ENCODE data around the gene FOXI2.

The FOXI2 gene

GRCh38 chr10:127736915-127737562, at the start of gene FOXI2:
FOXI2 (plus strand) TSS chr10:127737185; CDS start chr10:127737274, 89 bp downstream.
- DNase-seq, result no peak

GRCh38 chr10:127687548-127687947, 49.4 kb upstream of the FOXI2 start:
- DNase-seq, result no peak

- DNase-seq, result no peak
Measured at GRCh38 chr10:127690176-127690835, 46.7 kb upstream of the FOXI2 start.

- DNase-seq, result peak; percentile 6
Measured at GRCh38 chr10:127694580-127695193, 42.3 kb upstream of the FOXI2 start.

DNA sequence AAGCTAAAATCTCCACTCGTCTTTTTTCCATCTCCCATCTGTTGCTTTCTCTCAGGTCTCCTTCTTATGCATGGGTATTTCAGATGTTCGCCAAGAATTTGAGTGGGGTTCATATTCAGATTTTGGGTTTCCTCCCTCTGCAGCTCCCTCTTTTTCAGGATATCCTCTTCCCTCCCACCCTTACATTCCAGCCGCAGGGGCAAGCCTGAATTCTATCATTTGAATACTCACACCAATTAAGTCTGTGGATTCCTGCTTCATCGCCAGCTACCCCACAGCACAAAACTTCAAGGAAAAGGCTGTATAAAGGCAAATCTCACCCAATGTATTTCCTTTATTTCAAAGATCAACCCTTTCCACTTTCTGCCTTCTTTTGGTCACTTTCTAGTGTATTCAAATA, 41.6 kb upstream of the FOXI2 start:
- DNase-seq, result no peak

GRCh38 chr10:127698886-127699285, 38.1 kb upstream of the FOXI2 start:
- no peak for DNase-seq

- DNase-seq, result no peak
Measured at GRCh38 chr10:127699311-127699710, 37.7 kb upstream of the FOXI2 start.

DNA sequence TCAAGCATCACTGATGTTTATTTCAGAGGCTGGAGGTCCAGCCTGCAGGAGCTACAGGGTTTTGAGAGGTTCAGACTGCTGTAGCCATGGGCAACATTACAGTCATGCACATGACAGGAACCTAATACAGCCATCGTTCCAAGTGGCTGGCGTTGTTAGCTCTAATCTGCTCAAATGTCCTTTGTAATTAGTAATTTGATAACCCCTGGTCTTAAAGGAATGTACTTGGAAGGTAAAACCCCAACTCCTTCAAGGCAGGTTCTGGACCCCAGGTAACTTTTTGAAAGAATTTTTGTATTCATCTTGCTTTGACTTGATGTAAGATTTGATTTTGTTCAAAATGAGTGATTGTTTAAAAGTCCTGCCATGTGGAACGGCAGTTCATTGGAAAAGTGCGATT, 34.7 kb upstream of the FOXI2 start:
- DNase-seq, result no peak

GRCh38 chr10:127715249-127715648, 21.7 kb upstream of the FOXI2 start:
- no peak for DNase-seq

GRCh38 chr10:127715782-127716378, 21.1 kb upstream of the FOXI2 start:
- DNase-seq, result no peak

DNA sequence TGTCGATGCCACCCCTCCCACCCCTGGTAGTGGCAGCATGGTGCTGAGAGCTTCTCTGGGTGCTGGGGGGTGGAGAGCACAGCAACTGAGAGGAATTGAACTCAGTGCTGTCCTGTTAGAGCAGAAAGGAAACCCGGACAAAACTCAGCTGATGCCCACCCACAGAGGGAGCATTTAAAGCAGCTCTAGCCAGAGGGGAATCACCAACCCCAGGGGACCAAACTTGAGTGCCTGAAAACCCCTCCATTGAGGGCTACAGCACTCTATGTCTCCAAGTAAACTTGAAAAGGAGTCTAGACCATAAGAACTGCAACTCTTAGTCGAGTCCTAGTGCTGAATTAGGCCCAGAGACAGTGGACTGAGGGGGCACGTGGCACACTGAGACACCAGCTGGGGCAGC, 16.8 kb upstream of the FOXI2 start:
- DNase-seq, result no peak

DNA sequence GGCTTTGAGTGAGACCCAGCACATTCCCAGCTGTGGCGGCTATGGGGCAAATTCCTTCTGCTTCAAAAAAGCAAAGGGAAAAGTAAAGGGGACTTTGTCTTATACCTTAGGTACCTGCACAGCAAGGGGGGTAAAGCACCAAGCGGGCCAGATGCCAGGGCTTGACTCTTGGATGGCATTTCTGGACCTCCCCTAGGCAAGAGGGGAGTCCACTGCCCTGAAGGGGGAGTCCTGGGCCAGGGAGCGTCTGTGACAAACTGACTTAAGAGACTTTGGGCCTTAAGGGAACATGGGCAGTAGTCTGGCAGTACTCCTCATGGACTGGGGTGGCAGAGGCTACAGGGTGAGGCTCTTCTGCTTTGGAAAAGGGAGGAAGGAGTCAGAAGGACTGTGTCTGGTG, 16.1 kb upstream of the FOXI2 start:
- no peak for DNase-seq

- DNase-seq, result no peak
Measured at GRCh38 chr10:127734753-127735152, 2.2 kb upstream of the FOXI2 start.

DNA sequence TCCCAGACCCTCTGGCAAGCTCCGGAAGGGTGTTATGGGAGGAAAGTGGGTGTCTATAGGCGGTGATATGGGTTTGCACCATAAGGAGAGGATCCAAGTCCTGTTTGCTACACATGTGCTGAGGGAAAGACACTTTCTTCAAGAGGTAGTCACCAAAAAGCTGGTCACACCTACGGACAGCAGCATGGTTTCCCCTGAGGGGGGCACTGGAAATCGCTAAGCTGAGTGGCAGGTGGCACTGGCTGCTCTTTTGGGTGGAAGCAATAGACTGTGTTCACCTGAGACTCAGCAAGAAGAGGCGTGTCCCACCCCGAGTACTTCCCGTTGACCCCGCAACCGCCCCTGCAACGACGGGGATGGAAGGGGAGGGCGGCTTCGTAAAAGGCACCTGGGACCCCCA, 1.8 kb upstream of the FOXI2 start:
- no peak for DNase-seq

DNA sequence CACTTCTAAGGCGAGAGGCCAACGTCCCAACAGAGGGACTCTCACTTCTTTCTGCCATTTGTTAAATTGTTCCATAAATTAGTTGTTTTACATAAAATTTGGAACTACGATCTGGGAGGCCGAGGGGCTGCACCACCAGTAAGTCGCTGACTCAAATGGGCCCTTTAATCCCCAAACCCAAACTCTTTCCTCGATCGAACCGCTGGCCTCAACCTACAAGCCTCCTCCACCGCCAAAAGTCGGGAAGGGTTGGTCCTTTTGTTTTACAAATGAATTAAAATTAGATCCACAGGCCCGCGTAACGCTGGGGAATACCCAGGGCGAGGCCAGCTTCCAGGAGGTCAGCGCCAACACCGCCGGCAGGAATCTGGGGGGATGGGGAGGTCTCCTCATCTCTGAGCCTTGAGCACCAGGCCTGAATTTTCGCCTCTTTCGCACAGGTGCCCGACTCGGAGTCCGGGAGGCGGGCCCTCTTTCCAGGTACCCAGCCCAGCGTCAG, 1.2 kb upstream of the FOXI2 start:
- no peak for DNase-seq

DNA sequence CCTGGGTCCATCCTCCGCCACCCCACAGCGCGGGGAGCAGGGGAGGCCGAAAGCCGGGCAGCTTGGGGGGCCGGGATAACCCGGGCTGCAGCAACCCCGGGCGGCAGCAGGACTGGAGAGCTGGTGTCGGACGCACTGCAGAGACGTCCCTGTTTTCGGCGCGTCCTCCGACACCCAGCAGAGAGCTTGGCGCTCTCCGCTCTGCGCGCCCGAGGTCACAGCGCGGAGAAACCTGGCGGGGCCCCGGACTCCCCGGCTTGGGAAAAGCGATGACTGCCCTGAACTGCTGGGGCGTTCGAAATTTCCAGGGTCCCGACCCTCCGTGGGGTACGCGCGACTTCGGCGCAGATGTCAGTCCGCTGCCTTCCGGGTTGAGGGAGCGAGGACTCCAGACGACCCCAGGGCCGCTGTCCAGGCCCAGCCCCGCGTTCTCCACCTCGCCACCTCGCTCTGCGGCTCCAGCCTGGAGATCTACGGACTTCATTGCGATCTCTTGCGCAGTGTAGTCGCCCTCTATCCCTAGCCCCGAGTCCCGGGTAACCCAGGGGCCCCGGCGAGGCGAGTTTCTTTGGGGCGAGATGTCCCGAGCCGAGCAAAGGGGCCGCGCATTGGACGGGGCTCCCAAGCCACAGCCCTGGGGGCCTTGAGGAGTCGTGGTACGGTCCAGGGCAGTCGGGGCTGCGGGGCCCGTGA, 617 bp upstream of the FOXI2 start:
- DNase-seq, result no peak

DNA sequence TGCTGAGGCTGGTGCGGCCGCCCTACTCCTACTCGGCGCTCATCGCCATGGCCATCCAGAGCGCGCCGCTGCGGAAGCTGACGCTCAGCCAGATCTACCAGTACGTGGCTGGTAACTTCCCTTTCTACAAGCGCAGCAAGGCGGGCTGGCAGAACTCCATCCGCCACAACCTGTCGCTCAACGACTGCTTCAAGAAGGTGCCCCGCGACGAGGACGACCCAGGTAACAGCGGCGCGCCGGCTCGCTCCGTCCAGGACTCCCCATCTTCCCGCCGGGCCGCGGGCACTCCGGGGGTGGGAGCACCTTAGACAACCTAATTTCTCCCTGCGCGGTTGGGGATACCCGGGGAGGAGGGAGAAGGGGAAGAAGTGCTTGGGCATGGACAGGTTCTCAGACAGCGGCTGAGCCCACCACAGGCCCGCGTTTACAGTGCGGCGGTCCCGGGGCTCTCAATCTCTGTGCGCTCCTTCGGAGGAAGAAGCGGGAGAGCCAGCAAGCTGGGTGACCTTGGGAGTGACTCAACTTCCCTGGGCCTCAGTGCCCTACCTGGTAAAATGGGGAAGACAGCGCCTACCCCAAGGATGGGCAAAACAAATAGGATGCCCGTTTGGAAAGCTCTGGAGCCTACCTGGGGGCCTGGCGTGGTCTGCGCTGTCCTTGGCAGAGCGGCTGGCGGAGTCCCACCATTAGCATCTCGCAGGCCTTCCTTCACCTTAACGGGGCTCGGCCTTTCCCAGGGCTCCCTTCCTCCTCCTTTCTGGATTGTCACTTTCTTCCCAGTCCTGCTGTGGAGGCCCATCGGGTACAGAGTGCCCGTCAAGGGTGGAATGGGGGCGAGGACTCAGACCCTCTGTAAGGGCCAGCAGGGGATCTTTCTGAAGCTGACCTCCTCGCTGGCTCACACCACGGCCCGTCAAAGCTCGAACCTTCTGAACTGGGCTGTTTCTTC, 852 bp downstream of the FOXI2 start:
- no peak for DNase-seq

DNA sequence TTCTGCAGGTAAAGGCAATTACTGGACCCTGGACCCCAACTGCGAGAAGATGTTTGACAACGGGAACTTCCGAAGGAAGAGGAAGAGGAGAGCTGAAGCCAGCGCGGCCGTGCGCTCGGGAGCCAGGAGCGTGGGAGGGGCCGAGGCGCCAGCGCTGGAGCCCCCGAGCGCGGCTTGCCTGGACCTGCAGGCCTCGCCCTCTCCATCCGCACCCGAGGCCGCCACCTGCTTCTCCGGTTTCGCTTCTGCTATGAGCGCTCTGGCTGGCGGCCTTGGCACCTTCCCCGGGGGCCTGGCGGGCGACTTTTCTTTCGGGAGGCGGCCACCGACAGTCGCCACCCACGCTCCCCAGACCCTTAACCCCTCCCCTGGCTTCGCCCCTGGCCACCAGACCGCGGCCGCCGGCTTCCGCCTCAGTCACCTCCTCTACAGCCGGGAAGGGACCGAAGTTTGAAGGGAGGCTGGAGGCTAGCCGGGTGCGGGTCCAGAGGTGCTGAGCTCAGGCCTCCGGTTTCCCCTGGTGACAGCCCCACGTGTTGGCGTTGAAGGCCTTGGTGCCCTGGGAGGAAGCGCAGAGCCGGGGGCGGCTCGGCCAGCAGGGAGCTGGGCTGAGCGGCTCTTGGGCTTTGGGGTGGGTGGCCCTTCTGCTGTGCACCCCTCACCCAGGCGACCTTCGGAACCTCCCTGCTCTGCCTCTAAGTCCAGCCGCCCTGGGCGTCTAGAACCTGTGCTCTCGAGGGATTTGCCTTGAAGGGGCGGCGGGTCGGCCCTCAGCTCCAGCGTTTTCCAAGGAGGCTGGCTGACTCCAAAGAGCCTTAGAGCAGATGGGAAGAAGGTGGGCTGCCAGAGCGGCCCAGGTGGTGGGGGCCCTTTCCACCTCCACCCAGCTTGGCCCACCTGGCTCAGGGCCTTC, 1.8 kb downstream of the FOXI2 start:
- no peak for DNase-seq

GRCh38 chr10:127739908-127740307, 2.9 kb downstream of the FOXI2 start:
- no peak for DNase-seq

DNA sequence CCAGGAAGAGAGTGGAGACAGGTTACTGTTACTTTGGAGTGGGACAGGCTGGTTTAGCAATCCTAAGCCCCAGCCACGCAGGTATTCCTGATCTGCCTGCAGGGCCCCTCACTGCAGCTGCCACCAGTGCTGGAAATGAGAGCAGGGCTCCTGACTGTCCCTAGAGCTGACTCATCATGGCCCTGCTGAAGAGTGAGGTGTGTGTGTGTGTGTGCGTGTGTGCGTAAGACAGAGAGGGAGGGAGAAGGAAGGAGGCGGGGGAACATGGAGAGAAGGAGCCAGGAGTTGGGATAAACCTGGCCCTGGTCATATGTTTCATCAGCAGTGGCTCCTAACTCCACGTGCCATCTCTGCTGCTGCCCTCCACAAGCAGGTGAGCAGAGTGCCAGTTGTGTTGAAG, 3.6 kb downstream of the FOXI2 start:
- DNase-seq, result no peak

DNA sequence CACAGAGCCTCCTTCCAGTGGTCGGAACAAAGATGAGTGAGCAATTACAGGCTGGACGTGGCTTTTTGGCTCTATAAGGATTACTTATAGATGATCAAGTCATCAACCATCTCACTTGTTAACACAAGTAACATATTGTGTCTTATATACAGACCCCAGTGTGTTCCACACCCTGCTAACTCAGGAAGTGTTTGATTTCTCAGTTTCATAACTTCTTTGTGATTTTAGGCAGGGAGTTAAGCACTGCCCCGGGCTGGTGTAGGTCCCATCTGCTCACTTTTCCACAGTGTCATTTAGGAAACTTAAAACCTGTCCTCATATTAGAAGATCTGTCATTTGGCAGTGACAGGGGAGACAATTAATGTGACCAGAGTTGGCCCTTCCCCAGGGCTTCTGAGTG, 6.2 kb downstream of the FOXI2 start:
- DNase-seq, result no peak

All from activated CD4-positive, alpha-beta T cell treated with anti-CD3 and anti-CD28 coated beads, Interleukin-2, amount 50 U/mL, for 1 hour (primary cell).